Measurements from ENCODE around the gene ZFYVE19.
A peak's percentile ranks its signal among the peaks of the same experiment; 100 is the strongest.

The ZFYVE19 gene

DNA sequence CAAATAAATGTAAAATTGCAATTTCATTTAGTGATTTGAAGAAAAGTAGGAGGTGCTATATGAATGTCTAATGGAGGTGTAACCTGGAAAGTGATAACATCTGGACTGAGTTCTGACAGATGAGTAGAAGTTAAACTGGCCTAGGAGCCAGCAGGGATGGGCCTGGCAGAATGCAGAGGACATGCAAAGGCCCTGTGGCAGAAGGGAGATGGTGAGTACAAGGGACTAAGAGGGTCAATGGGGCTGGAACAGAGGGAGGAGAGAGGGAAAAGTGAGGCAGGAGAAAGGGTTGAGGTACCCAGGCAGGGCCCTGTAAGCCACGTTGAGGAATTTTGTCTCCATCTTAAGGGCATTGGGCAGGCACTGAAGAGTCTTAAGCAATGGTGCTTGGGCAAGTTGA lies 25.0 kb downstream of the ZFYVE19 start:
- TF ChIP-seq, protein P1, sequence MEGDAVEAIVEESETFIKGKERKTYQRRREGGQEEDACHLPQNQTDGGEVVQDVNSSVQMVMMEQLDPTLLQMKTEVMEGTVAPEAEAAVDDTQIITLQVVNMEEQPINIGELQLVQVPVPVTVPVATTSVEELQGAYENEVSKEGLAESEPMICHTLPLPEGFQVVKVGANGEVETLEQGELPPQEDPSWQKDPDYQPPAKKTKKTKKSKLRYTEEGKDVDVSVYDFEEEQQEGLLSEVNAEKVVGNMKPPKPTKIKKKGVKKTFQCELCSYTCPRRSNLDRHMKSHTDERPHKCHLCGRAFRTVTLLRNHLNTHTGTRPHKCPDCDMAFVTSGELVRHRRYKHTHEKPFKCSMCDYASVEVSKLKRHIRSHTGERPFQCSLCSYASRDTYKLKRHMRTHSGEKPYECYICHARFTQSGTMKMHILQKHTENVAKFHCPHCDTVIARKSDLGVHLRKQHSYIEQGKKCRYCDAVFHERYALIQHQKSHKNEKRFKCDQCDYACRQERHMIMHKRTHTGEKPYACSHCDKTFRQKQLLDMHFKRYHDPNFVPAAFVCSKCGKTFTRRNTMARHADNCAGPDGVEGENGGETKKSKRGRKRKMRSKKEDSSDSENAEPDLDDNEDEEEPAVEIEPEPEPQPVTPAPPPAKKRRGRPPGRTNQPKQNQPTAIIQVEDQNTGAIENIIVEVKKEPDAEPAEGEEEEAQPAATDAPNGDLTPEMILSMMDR (IDR thresholded peaks at IDR 0.05) = no peak
- no peak overlapping the region for H3K4me3 Mint-ChIP-seq
- DNase-seq = no peak
- no peaks in the 10 kb centered on the region for H3K9me3 Mint-ChIP-seq
- H3K36me3 Mint-ChIP-seq (ENCODE audit: low read depth) = no peaks in the 10 kb centered on the region
- H3K4me1 Mint-ChIP-seq = peaks cover 10% of the 10 kb centered on the region
- peaks cover 4% of the 10 kb centered on the region for H3K27me3 Mint-ChIP-seq (ENCODE audit: low read depth, poor library complexity)
- H3K27ac Mint-ChIP-seq = no peak overlapping the region

- Mint-ChIP-seq H3K27me3 (ENCODE audit: low read depth, poor library complexity) (peaks cover 4% of the 10 kb centered on the region), H3K9me3 (no peaks in the 10 kb centered on the region), H3K4me1 (peaks cover 10% of the 10 kb centered on the region), H3K36me3 (ENCODE audit: low read depth) (no peaks in the 10 kb centered on the region), H3K27ac (no peak overlapping the region), H3K4me3 (no peak overlapping the region)
- DNase-seq = no peak
- TF ChIP-seq, protein P1 (IDR thresholded peaks at IDR 0.05) = no peak
These were observed 26.0 kb downstream of the ZFYVE19 start for GRCh38 chr15:40832903-40833302.

GRCh38 chr15:40836020-40836419 lies 29.1 kb downstream of the ZFYVE19 start:
- TF ChIP-seq, protein P1 (IDR thresholded peaks at IDR 0.05) = no peak
- H3K4me1 Mint-ChIP-seq = peaks cover 5% of the 10 kb centered on the region
- no peaks in the 10 kb centered on the region for H3K36me3 Mint-ChIP-seq (ENCODE audit: low read depth)

GRCh38 chr15:40838756-40839155 lies 31.9 kb downstream of the ZFYVE19 start:
- H3K27ac Mint-ChIP-seq = no peak overlapping the region
- H3K9me3 Mint-ChIP-seq = no peaks in the 10 kb centered on the region
- no peaks in the 10 kb centered on the region for H3K36me3 Mint-ChIP-seq (ENCODE audit: low read depth)
- TF ChIP-seq, protein P1 (IDR thresholded peaks at IDR 0.05) = no peak
- no peak overlapping the region for H3K4me3 Mint-ChIP-seq
- peaks cover 54% of the 10 kb centered on the region for H3K27me3 Mint-ChIP-seq (ENCODE audit: low read depth, poor library complexity)
- no peak for DNase-seq
- H3K4me1 Mint-ChIP-seq = peaks cover 13% of the 10 kb centered on the region

More at GRCh38 chr15:40836020-40836419, 29.1 kb downstream of the ZFYVE19 start:
- Mint-ChIP-seq H3K4me3 (no peak overlapping the region), H3K27ac (no peak overlapping the region), H3K27me3 (ENCODE audit: low read depth, poor library complexity) (peaks cover 27% of the 10 kb centered on the region), H3K9me3 (no peaks in the 10 kb centered on the region)
- no peak for DNase-seq

- Mint-ChIP-seq H3K4me3 (no peak overlapping the region), H3K9me3 (no peaks in the 10 kb centered on the region), H3K27ac (no peak overlapping the region), H3K36me3 (ENCODE audit: low read depth) (no peaks in the 10 kb centered on the region), H3K4me1 (peaks cover 29% of the 10 kb centered on the region), H3K27me3 (ENCODE audit: low read depth, poor library complexity) (peaks cover 79% of the 10 kb centered on the region)
- no peak for DNase-seq
- TF ChIP-seq, protein P1 (IDR thresholded peaks at IDR 0.05) = no peak
These were observed 34.9 kb downstream of the ZFYVE19 start for GRCh38 chr15:40841741-40842140.

- peak; percentile 23 for DNase-seq
- no peak overlapping the region for H3K27ac Mint-ChIP-seq
- no peaks in the 10 kb centered on the region for H3K9me3 Mint-ChIP-seq
- peaks cover 70% of the 10 kb centered on the region for H3K27me3 Mint-ChIP-seq (ENCODE audit: low read depth, poor library complexity)
- peaks cover 46% of the 10 kb centered on the region for H3K4me1 Mint-ChIP-seq
- no peaks in the 10 kb centered on the region for H3K36me3 Mint-ChIP-seq (ENCODE audit: low read depth)
- H3K4me3 Mint-ChIP-seq = peak overlapping the region; percentile 84
- TF ChIP-seq, protein P1 (IDR thresholded peaks at IDR 0.05) = no peak
These were observed 36.5 kb downstream of the ZFYVE19 start for GRCh38 chr15:40843261-40843884.
